H9 (cell line): ENCODE measurements around the gene RASA3. TPM values are rescaled to one million over a fixed set of nuclear protein-coding genes. Genes with fewer than 3 reads are reported as not detected.

Source experiments
- DNase-seq: peaks from one replicate; pipeline ENCODE4 v3.0.0-alpha.2; 2017
- H2AFZ ChIP-seq: one replicate; pipeline ENCODE4 v1.6.1; 2013; ENCODE audit warnings: mild to moderate bottlenecking, low read length, control low read depth, moderate library complexity
- H2AK5ac ChIP-seq: 2 replicates; pipeline ENCODE4 v1.6.1; 2013; ENCODE audit warnings: low read length, control low read depth, mixed read lengths; ENCODE audit not compliant: insufficient read length
- H2BK120ac ChIP-seq: one replicate; pipeline ENCODE4 v1.6.1; 2013; ENCODE audit warnings: low read depth, mild to moderate bottlenecking, low read length, control low read depth, inconsistent platforms; ENCODE audit not compliant: poor library complexity, severe bottlenecking
- H2BK12ac ChIP-seq: 2 replicates; pipeline ENCODE4 v1.6.1; 2013; ENCODE audit warnings: low read length, control low read depth, mixed read lengths, low read depth; ENCODE audit not compliant: insufficient read length
- H2BK15ac ChIP-seq: 2 replicates; pipeline ENCODE4 v1.6.1; 2013; ENCODE audit warnings: low read depth, low read length, control low read depth
- H2BK20ac ChIP-seq: one replicate; pipeline ENCODE4 v1.6.1; 2013; ENCODE audit warnings: low read depth, mild to moderate bottlenecking, low read length, control low read depth, inconsistent platforms; ENCODE audit not compliant: poor library complexity, severe bottlenecking
- H2BK5ac ChIP-seq: 2 replicates; pipeline ENCODE4 v1.6.1; 2013; ENCODE audit warnings: low read length, control low read depth, mixed read lengths; ENCODE audit not compliant: insufficient read length
- H3K14ac ChIP-seq: 2 replicates; pipeline ENCODE4 v1.6.1; 2013; ENCODE audit warnings: low read length, control low read depth; ENCODE audit not compliant: insufficient read depth
- H3K18ac ChIP-seq: 2 replicates; pipeline ENCODE4 v1.6.1; 2013; ENCODE audit warnings: low read depth, mild to moderate bottlenecking, mixed read lengths, low read length, control low read depth; ENCODE audit not compliant: insufficient read length
- H3K23ac ChIP-seq: 2 replicates; pipeline ENCODE4 v1.6.1; 2013; ENCODE audit warnings: low read length, control low read depth, mixed read lengths, low read depth; ENCODE audit not compliant: insufficient read length
- H3K23me2 ChIP-seq: 2 replicates; pipeline ENCODE4 v1.6.1; 2013; ENCODE audit warnings: low read depth, mild to moderate bottlenecking, mixed read lengths, low read length, control low read depth; ENCODE audit not compliant: insufficient read length, poor library complexity, severe bottlenecking
- H3K27ac ChIP-seq: 2 replicates; pipeline ENCODE4 v1.5.1; 2013; ENCODE audit warnings: low read length, control low read depth, mixed read lengths, low read depth; ENCODE audit not compliant: insufficient read length
- H3K27me3 ChIP-seq: 2 replicates; pipeline ENCODE4 v1.6.1; 2013; ENCODE audit warnings: low read length, control low read depth, inconsistent platforms; ENCODE audit not compliant: insufficient read depth
- H3K4ac ChIP-seq: 2 replicates; pipeline ENCODE4 v1.6.1; 2013; ENCODE audit warnings: low read depth, mild to moderate bottlenecking, control low read depth, inconsistent platforms, low read length, moderate library complexity
- H3K4me1 ChIP-seq: 2 replicates; pipeline ENCODE4 v1.6.1; 2013; ENCODE audit warnings: low read length, control low read depth, inconsistent platforms; ENCODE audit not compliant: insufficient read depth
- H3K4me2 ChIP-seq: 2 replicates; pipeline ENCODE4 v1.6.1; 2013; ENCODE audit warnings: low read length, control low read depth, mixed read lengths; ENCODE audit not compliant: insufficient read length, insufficient read depth
- H3K56ac ChIP-seq: 2 replicates; pipeline ENCODE4 v1.6.1; 2013; ENCODE audit warnings: low read depth, mild to moderate bottlenecking, mixed read lengths, low read length, control low read depth; ENCODE audit not compliant: insufficient read length
- H3K79me1 ChIP-seq: 2 replicates; pipeline ENCODE4 v1.6.1; 2013; ENCODE audit warnings: low read depth, mild to moderate bottlenecking, moderate library complexity, low read length, control low read depth, inconsistent platforms; ENCODE audit not compliant: insufficient read depth, poor library complexity, severe bottlenecking
- H3K79me2 ChIP-seq: 2 replicates; pipeline ENCODE4 v1.6.1; 2013; ENCODE audit warnings: low read length, control low read depth, inconsistent platforms; ENCODE audit not compliant: insufficient read depth
- H3K9ac ChIP-seq: 2 replicates; pipeline ENCODE4 v1.6.1; 2013; ENCODE audit warnings: low read length, control low read depth, mixed read lengths; ENCODE audit not compliant: insufficient read length; ENCODE audit errors: extremely low read depth
- H3K9me3 ChIP-seq: one replicate; pipeline ENCODE4 v1.6.1; 2013; ENCODE audit warnings: low read depth, low read length, inconsistent platforms; ENCODE audit not compliant: control insufficient read depth
- H3T11ph ChIP-seq: one replicate; pipeline ENCODE4 v1.6.1; 2013; ENCODE audit warnings: mild to moderate bottlenecking, low read length, control low read depth, inconsistent platforms
- H4K20me1 ChIP-seq: one replicate; pipeline ENCODE4 v1.6.1; 2013; ENCODE audit not compliant: control insufficient read depth, insufficient read length, insufficient read depth
- H4K5ac ChIP-seq: 2 replicates; pipeline ENCODE4 v1.6.1; 2013; ENCODE audit warnings: low read depth, mild to moderate bottlenecking, mixed read lengths, low read length, control low read depth; ENCODE audit not compliant: insufficient read length
- H4K8ac ChIP-seq: replicated peaks from 2 replicates; pipeline ENCODE4 v1.6.1; 2013; ENCODE audit warnings: low read length, control low read depth, mixed read lengths, low read depth; ENCODE audit not compliant: insufficient read length
- H4K91ac ChIP-seq: 2 replicates; pipeline ENCODE4 v1.6.1; 2013; ENCODE audit warnings: low read depth, mild to moderate bottlenecking, moderate library complexity, mixed read lengths, low read length, control low read depth; ENCODE audit not compliant: insufficient read length
- H3K27ac Mint-ChIP-seq, 3 experiments: 2 replicates in 2 of 3; 3 replicates in 1 of 3; pipeline ENCODE4 v1.8.0; 2020 to 2021; ENCODE audit warnings: mixed read lengths in 3 of 3, mild to moderate bottlenecking in 1 of 3, moderate library complexity in 1 of 3
- H3K27me3 Mint-ChIP-seq: 2 replicates; pipeline ENCODE4 v1.8.0; 2021; ENCODE audit warnings: low read depth, mild to moderate bottlenecking, moderate library complexity, mixed read lengths
- H3K36me3 Mint-ChIP-seq, 3 experiments: 2 replicates in 2 of 3; 3 replicates in 1 of 3; pipeline ENCODE4 v1.8.0; 2020 to 2021; ENCODE audit warnings: low read depth in 3 of 3, mixed read lengths in 3 of 3; ENCODE audit not compliant: insufficient read depth in 1 of 3
- H3K4me1 Mint-ChIP-seq, 2 experiments: 2 replicates each; pipeline ENCODE4 v1.8.0; 2020; ENCODE audit warnings: mixed read lengths in 2 of 2
- H3K4me3 Mint-ChIP-seq, 2 experiments: 2 replicates in 1 of 2; 3 replicates in 1 of 2; pipeline ENCODE4 v1.8.0; 2020 to 2021; ENCODE audit warnings: mild to moderate bottlenecking in 2 of 2, mixed read lengths in 2 of 2, moderate library complexity in 1 of 2
- H3K9me3 Mint-ChIP-seq, 2 experiments: 2 replicates in 1 of 2; 3 replicates in 1 of 2; pipeline ENCODE4 v1.8.0; 2020; ENCODE audit warnings: mild to moderate bottlenecking in 2 of 2, mixed read lengths in 2 of 2, moderate library complexity in 1 of 2
- CTCF ChIP-seq: fragments of 200-600 bp; sonication (generic); conservative IDR thresholded peaks from 3 replicates; pipeline ENCODE4 v1.8.0; 2021; ENCODE audit warnings: antibody characterized with exemption, mild to moderate bottlenecking
- WGBS: extraction: QIAGEN DNeasy Blood & Tissue Kit; methylation state at CpG from one replicate; pipeline ENCODE4 v1.1.7; 2013; ENCODE audit warnings: missing lambda C conversion rate, low lambda C conversion rate, mixed read lengths; ENCODE audit not compliant: insufficient read length; ENCODE audit errors: extremely low coverage; 5-methylcytosine and 5-hydroxymethylcytosine counted together
- total RNA-seq: library from RNA; stranded (reverse); gene quantifications from 2 replicates; pipeline ENCODE4 v1.2.1, GENCODE V29; 2021

Gene RASA3
- total RNA-seq, 1 experiment from 2014 or later: 12.3 TPM

DNA sequence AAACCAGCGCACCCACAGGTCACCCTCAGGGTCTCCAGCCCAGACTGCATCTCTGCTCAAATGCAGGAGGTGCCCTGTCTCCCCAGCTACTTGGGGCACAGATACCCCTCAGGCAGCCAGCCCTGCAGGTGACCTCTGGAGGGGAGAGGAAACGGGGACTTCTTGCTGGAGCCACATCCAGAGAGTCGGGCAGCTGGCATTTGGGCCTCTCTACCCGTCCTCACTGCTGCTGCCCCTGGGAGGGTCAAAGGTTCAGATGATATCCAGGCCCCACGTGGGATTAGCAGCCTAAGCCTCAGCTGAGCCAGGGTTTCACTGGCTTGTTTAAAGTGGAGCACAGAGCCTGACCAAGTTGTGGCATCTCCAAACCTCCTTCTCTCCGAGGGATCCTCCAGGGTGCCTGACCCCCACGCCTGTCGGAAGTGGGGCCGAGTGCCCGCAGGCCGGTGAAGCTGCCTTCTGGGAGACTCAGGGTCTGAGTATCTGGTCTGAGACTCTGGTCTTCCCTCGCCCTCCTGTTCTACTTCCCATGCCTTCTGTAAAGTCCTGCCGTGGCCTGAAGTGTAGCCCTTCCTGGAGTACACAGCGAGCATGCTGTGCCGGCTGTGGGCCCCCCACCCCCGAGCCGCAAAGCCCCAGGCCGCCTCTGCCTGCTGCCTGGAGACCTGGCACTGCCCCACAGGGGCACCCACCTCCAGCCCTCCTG lies 2.1 kb downstream of the RASA3 start:
- no peak overlapping the region for H2AK5ac ChIP-seq
- no peak overlapping the region for H3K4ac ChIP-seq
- no peak overlapping the region for H2BK12ac ChIP-seq
- peak overlapping the region; percentile 23; the same call in 1 of the 2 replicates for H3K14ac ChIP-seq
- H3K9me3 Mint-ChIP-seq: peaks cover 0 to 3% of the 10 kb centered on the region in 2 experiments; a peak in 1 of 5 replicates
- H2AFZ ChIP-seq: no peak overlapping the region
- H3K79me1 ChIP-seq: peaks cover 3% of the 10 kb centered on the region
- no peak overlapping the region for H2BK5ac ChIP-seq
- peaks cover 18% of the 10 kb centered on the region for H3K27me3 Mint-ChIP-seq
- H4K91ac ChIP-seq: no peak overlapping the region
- no peak for DNase-seq
- H3K9ac ChIP-seq: no peak overlapping the region
- no peaks in the 10 kb centered on the region for H4K20me1 ChIP-seq
- peaks cover 5% of the 10 kb centered on the region; the same call in 1 of the 2 replicates for H3K4me1 ChIP-seq
- no peak overlapping the region for H4K8ac ChIP-seq
- H3K27me3 ChIP-seq: no peaks in the 10 kb centered on the region
- no peak overlapping the region for H3K27ac Mint-ChIP-seq
- H3K9me3 ChIP-seq: no peaks in the 10 kb centered on the region
- peaks cover 48 to 52% of the 10 kb centered on the region in 2 experiments for H3K4me1 Mint-ChIP-seq
- no peak overlapping the region for H2BK15ac ChIP-seq
- no peak overlapping the region for H3T11ph ChIP-seq
- H3K36me3 Mint-ChIP-seq: peaks cover 0 to 3% (median 0%) of the 10 kb centered on the region in 3 experiments; a peak in 2 of 7 replicates
- no peak overlapping the region for H3K18ac ChIP-seq
- H3K23me2 ChIP-seq: peaks cover 10% of the 10 kb centered on the region
- H3K23ac ChIP-seq: no peak overlapping the region
- H3K4me3 Mint-ChIP-seq: peak overlapping the region; percentile 89 to 95; a peak in 3 of 5 replicates
- no peak overlapping the region for H2BK120ac ChIP-seq
- no peak overlapping the region for H3K56ac ChIP-seq
- peak overlapping the region; percentile 96 for H3K4me2 ChIP-seq
- H2BK20ac ChIP-seq: no peak overlapping the region
- H3K79me2 ChIP-seq: peaks cover 13% of the 10 kb centered on the region; the same call in 1 of the 2 replicates
- H3K27ac ChIP-seq: no peak overlapping the region
- no peak for TF ChIP-seq CTCF
- no CpG with 5 or more reads among the region's 18 CpGs for WGBS
- no peak overlapping the region for H4K5ac ChIP-seq
